ENCODE results near the gene S100G.

Gene S100G

DNA sequence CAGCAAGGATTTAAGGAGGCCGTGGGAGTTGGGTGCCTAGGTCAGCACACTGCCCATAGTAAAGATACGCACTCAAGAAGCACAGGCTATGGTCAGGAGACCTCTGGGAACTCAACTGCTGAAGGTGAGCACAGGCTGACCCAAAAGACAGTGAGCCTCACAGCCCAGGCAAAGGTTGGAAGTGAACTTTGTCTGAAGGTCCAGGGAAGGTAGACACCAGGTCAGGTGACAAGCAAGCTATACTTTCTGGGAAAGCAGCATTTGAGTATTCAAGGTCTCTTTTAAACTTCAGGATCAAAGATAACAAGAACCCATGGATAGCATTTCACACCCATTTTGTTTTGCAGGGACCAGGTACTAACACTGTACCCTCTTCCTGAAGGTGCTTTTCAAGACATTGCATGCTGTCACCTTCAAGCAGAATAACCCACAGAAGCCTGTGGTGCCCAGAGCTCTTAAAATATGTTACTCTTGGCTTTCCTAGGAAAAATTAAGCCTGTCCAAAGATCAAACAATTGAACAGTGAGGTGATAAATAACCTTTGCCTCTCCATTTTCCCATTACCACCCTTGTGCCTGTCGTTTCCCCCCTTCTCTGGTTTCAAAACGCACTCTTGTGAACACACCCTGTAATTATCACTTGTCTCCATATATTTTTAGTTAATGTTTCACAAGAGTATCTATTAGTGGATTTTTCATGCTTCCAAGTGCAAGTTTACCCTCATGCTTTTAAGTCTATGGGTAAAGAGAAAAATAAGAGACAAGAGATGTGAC lies 3.4 kb upstream of the S100G start:
- DNase-seq (ENCODE audit: low spot score) (no peak), FAIRE-seq (no peak)

DNA sequence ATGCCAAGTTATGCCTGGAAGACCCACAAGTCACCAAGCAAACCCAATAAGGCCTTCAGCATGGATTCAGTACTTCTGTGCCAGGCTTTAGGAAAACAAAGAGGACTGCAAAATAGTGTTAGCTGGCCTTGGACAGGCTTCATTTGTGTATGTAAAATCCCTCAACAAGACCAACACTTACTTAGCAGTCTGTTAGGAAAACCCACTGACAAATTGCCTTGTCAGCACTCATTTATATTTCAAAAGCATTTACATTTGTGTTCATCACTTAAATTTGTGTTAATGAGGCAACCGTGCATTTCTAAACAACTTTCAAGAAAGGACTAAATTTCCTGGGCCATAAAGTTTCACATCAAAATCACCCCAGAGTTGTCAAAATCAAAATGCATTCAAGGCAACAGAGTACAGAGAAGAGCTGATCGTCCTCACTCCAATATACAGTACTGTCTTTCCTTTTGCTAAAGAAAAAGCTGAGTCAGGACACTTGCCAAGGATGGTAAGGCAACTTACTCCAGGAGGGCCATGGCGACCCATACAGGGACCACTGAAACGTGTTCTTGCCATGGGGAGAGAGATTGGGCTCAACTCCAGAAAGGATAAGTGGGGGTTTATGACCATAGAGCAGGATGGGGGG lies 1.6 kb downstream of the S100G start:
- FAIRE-seq, result no peak
- DNase-seq (ENCODE audit: low spot score), result no peak

DNA sequence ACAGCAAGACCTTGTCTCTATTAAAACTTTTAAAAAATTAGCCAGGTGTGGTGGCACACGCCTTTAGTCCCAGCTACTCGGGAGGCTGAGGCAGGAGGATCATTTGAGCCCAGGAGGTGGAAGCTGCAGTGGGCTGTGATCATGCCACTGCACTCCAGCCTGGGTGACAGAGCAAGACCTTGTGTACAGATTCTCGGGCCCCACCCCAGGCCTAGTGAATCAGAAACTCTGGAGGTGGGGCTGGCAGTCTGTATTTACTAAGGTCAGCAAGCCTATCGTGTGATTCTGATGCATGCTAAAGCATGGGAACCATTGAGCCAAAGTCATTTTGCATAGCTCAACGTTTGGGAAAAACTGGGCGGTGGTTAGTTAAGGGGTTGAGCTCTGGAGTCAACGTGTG lies 3.5 kb downstream of the S100G start:
- no peak for FAIRE-seq
- DNase-seq (ENCODE audit: low spot score), result no peak

DNA sequence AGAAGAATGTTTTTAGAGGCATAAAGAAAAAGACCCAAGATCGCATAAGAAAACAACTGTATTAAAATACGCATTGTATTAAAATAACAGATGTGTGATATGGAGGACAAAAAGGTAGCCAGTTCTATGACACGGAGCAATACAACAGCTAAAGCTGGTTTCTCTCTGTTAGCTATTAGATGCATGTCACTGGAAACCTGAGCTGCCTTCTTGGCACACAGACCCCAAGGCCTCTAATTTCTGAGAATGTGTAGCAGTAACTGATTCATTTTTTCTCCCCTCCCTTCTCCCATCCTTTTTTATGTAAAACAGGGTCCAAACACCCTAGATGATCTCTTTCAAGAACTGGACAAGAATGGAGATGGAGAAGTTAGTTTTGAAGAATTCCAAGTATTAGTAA lies 4.1 kb downstream of the S100G start:
- DNase-seq (ENCODE audit: low spot score), result no peak
- FAIRE-seq, result no peak

DNA sequence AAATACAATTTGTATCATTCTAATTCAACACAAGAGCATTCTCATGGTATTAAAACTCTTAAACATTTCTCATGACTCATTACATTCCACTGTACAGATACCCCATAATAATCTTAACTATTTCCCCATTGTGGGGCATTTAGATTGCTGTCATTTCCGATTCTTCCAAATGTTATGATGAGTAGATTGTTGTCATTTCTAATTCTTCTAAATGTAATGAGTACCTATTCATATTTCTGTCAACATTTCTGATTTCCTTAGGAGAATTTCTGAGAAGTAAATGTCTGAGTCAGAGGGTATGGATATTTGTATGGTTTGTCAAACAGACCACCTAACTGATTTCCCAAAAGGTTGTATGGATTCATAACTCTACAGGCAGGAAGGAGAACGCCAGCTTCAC lies 8.3 kb downstream of the S100G start:
- DNase-seq (ENCODE audit: low spot score) (peak; percentile 3), FAIRE-seq (no peak)

DNA sequence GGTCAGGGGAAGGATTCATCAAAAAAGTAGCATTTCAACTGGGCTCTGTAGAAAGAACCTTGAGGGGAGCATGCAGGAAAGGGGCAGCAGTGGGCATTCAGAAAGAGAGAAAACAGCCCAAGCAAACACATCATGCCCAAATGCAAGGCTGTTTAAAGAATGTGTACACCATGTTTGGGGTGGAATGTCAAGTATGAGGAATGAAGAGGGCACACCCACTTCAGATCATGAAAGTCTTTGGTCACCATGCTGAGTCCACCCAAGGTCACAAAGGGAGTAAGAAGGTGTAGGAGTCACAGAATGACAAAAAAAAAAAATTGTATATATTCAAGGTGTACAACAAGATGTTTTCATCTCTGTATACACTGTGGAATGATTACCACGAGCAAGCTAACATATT lies 9.4 kb downstream of the S100G start:
- FAIRE-seq (no peak), DNase-seq (ENCODE audit: low spot score) (no peak)

DNA sequence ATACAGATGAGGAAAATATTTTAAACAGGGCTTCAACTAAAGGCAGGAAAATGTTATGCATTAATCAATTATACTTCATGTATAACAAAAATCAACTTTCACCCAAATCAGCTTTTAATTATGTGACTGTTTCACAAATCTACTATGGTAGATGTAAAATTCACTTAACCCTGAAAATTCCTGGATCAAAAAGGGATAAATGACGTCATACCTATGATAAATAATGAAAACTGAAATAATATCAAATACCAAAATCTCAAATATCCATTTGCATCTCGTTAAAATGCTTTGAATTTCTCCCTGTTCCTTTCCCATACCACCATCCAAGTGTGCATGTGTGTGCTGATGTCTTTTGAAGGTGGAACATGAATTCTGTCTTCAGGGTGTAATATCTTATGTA lies 11.5 kb downstream of the S100G start:
- no peak for FAIRE-seq
- DNase-seq (ENCODE audit: low spot score), result no peak

DNA sequence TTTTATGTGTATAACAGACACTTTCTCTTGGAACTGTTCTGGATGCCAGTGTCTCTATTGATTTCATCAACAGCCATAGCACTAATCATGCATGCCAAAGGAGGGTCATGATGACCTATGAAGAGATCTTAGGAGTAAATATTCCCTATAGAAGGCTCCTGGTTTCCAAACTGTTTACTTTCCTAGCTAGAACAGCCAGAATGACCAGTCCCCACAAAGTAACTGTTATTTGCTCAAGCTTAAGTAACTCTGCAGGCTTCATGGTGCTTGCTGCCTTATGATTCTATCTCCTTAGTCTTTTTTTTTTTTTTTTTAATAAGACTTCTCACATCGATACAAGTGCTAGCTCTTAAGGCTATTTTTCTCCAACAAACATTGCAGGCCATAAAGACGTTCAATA lies 12.4 kb downstream of the S100G start:
- FAIRE-seq (no peak), DNase-seq (ENCODE audit: low spot score) (no peak)

DNA sequence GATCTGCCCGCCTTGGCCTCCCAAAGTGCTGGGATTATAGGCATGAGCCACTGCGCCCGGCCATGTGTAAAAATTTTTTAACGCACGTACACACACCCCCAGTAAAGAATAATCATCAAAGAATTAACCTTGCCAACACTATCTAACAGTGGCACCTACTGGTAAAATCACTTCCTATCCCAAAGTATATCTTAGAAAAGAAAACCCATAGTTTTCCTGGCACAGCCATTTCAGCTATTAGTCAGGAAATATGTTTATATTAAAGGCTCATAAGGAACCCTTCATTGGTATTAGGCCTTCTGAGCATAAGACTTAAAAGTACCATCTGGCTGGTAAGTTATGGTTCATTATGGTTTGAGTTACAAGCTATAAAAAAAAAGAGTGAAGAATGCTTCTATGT lies 14.1 kb downstream of the S100G start:
- FAIRE-seq, result no peak
- DNase-seq (ENCODE audit: low spot score), result no peak

DNA sequence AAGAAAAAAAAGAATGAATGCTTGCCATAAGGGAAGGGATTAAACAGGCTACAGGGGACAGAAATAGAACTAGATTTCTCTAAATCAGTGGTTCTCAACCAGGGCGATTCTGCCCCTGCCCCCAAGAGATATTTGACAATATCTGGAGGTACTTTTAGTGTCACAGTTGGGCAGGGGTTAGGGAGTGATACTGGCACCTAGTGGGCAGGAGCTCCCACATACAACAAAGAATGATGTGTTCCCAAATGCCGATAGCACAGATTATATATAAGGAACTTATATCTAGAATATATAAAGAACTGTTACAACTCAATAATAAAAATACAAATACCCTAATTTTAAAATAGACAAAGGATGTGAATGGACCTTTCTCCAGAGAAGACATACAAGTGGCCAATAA lies 14.7 kb downstream of the S100G start:
- no peak for FAIRE-seq

DNA sequence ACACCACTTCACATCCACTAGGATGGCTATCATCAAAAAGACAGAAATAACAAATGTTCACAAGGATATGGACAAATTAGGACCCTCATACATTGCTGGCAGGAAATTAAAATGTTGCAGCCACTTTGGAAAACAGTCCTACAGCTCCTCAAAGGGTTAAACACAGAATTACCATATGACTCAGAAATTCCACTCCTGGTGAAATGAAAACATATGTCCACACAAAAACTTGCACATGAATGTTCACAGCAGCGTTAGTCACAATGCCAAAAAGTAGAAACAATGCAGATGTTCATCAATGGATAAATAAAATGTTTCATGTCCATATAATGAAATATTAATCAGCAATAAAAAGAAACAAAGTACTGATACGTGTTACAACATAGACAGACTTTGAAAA lies 15.1 kb downstream of the S100G start:
- DNase-seq (ENCODE audit: low spot score) (no peak), FAIRE-seq (no peak)

More for the DNA sequence above, 14.7 kb downstream of the S100G start:
- DNase-seq (ENCODE audit: low spot score), result no peak

DNA sequence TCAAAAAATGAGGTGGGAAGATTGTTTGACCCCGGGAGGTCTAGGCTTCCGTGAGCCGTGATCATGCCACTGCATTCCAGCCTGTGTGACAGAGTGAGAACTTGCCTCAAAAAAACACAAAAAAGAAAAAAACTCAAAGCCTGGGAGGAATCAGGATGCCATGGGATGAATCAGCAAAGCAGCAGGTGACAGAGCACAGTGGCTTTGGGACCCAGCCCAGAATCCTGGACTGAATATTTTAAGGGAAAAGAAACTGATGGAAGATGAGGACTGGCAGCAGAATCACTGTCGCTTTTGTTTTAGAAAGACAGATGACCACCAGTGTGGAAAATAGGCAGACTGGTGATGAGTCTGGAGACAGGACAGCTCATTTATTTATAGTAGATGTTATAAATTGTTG lies 16.6 kb downstream of the S100G start:
- FAIRE-seq (no peak), DNase-seq (ENCODE audit: low spot score) (peak; percentile 5)

DNA sequence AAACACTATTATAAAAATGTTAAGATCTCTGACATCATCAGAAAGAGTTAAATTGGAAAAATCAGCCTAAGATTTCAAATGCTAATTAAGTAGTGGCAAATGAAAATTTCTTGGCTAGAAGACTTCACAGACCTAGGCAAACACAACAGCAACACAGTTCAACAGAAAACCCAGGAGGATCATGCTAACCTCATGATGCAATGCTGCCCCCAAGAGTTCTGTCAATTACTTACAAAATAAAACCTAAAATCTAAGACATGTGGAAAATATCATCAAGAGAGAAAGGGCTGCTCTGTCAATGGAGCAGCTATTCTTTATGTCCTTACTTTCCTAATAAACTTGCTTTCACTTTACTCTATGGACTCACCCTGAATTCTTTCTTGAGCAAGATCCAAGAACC lies 21.0 kb downstream of the S100G start:
- FAIRE-seq (no peak), DNase-seq (ENCODE audit: low spot score) (no peak)

DNA sequence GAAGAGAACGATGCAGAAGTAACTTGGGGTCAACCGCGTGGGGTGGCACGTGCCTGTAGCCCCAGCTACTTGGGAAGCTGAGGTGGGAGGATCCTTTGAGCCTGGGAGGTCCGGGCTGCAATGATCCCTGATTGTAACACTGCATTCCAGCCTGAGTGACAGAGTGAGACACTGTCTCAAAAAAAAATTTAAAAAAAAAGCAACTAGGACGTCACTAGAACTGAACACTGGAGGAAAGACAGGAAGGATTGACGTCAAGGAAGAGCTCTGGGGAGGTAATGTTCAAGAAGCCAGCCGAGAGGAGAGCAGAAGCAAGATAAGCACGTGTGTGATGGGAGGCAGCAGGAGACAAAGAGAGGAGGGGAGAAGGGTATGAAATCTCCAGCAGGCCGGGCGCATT lies 28.7 kb downstream of the S100G start:
- FAIRE-seq (no peak), DNase-seq (ENCODE audit: low spot score) (no peak)

DNA sequence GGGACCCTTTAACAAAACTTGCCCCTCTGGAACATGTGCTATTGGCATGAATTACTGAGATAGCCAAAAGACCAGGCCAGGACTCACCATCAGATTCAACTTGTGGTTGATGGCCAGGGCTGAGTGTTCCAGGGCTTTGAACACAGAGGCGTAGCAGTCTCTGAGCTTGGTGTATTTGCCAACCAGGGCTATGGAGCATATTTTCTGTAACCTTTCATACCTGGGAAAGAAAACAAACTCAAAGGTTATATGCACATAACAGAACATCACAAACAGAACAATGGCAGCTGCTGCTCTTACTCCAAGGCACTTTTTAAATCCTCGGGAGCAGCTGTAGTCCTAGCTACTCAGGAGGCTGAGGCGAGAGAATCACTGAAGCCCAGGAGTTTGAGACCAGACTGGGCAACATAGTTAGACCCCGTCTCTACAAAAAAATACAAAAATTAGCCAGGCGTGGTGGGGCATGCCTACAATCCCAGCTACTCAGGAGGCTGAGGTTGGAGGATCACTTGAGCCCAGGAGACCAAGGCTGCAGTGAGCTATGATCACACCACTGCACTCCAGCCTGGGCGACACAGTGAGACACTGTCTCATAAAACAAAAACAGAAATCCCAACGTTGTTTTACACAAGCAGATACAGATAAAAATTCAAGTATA lies 33.2 kb downstream of the S100G start:
- FAIRE-seq, result no peak

DNA sequence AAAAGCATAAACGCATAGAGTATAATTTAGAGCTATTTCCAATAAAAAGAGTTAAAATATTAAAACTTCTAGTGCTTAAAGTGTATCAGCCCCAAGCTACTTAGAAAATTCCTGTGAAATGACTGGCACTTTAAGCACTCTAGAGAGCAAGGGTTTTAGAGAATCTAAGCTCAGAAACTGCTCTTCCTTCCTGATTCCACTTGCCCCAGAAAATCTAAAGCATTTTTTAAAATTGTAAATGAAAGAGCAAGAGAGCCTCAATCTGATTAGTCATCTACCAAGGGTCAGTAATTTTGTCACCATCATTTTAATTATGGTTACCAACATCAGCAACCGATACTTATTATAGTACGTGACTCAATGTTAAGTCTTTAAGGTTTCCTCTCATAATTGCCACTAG lies 37.6 kb downstream of the S100G start:
- no peak for DNase-seq (ENCODE audit: low spot score)
- no peak for FAIRE-seq

More for the DNA sequence above, 33.2 kb downstream of the S100G start:
- no peak for DNase-seq (ENCODE audit: low spot score)

DNA sequence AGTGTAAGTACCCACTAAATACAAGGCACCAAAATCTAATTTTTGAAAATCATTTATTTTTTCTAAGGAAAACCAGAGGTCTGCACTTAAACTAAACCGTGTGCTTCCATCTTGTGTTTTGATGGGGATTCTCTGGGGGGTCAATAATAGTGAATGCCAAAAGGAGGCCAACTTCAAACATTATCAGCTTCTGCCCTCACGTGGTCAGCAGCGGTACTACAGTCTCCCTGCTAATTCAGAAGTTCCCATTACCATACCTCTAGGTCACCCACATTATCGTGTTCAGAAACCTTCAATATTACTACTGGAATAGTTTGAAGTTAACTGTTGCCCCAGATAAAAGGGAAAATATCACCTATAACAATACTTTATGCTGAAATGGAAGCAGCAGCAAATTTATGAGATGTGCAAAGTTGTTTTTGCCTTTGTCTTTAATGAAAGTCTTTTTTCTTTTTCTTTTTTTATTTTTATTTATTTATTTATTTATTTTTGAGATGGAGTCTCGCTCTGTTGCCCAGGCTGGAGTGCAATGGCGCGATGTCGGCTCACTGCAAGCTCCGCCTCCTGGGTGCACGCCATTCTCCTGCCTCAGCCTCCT lies 45.2 kb downstream of the S100G start:
- peak; percentile 5 for DNase-seq (ENCODE audit: low spot score)
- FAIRE-seq, result no peak

DNA sequence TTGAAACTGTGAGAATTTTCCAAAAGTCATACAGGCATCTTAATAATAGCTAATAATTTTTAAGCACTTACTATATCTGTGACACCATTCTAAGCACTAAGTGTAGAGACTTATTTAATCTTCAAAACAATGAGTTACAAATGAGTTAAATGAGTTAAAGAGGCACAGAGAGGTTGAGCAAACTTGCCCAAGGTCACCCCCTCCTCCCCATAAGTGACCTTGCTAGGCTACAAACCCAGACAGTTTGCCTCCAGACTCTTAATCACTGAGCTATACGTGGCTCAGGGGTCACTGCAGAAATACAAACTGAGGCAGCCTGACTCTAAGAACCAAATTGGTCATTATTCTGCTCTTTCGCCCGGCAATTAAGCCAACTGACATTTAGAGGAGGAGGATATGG lies 47.0 kb downstream of the S100G start:
- FAIRE-seq (no peak), DNase-seq (ENCODE audit: low spot score) (no peak)

DNA sequence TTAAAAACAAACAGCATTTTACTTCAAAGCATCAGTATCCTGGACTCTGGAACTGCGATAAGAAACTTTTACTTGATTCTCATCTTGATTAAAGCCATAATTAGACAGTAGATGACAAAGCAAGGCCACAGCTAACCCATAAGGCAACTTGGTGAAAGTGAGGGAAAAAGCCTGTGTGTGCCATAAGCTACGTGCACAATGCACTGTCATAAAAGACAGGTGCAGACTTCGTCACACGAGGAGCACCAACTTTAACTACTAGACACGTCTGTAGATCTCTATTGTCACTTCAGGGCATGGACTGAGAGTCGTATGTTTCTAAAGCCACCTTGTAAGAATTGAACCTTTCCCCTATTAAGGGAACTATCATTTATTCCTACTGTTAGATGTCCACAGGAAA lies 49.4 kb downstream of the S100G start:
- FAIRE-seq (no peak), DNase-seq (ENCODE audit: low spot score) (no peak)

DNA sequence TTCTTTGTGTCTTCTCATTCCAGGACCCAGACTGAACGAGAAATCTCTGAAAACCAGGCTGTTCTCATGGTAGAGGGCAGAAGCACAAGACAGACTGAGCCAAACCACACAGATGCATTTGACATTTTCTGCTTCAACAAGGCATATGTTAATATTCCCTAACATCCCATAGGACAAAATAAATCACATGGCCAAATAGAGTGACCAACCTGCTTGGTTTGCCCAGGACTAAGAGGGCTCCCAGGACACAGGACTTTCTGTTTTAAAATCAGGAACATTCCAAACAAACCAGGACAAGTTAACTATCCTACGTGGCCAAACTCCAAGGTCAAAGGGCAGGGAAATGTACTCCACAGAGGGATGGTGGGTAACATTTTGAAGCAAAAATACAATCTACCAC lies 50.8 kb downstream of the S100G start:
- FAIRE-seq (no peak), DNase-seq (ENCODE audit: low spot score) (no peak)

DNA sequence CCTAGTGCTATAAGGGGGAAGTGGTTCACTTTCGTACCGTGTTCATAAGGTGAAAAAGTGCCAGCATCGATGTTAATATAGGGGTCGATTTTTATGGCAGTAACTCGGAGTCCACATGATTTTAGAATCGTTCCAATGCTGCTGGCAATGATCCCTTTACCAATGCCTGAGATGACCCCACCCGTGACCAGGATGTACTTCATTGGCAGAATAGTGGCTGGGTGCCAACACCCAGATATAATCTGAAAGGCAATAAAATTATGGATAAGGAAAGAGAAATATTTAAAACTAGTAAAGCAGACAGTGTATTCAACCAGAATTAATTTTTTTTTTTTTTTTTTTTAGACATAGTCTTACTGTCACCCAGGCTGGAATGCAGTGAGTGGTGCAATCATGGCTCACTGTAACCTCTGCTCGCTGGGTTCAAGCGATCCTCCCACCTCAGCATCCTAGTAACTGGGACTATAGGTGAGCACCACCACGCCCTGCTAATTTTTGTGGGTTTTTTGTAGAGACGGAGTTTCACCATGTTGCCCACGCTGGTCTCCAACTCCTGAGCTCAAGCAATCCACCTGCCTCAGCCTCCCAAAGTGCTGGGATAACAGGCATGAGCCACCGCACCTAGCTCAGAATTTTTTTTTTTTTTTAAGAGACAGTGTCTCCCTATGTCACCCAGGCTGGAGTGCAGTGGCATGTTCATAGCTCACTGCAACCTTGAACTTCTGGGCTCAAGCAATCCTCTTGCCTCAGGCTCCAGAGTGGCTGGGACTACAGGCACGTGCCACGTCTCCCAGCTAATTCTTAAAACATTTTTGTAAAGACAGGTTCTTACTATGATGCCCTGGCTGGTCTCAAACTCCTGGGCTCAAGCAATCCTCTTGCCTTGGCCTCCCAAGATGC lies 53.0 kb downstream of the S100G start:
- DNase-seq (ENCODE audit: low spot score) (no peak), FAIRE-seq (no peak)

Measured in urothelium cell line (cell line).